HCT116 (cell line): ENCODE measurements around the gene GOLGA8K.
"Not testable (repeated sequence)": the region's sequence is repeated elsewhere in the genome, so short reads cannot be mapped to it uniquely, and the experiment has no call there.

Source experiments
- ATF3 ChIP-seq: IDR thresholded peaks from 2 replicates; pipeline ENCODE4 v1.6.1; 2012
- CTCF ChIP-seq, 3 experiments: fragments of 200-600 bp in 1 of 3; sonication (generic) in 1 of 3; IDR thresholded peaks in 2 of 3; conservative IDR thresholded peaks in 1 of 3; 2 replicates each; pipeline ENCODE4 v1.5.1; 2012 to 2017; ENCODE audit warnings: low read depth in 2 of 3, low read length in 2 of 3, antibody characterized with exemption in 1 of 3, borderline replicate concordance in 1 of 3, control low read depth in 1 of 3, mild to moderate bottlenecking in 1 of 3, mixed read lengths in 1 of 3, mixed run types in 1 of 3, moderate library complexity in 1 of 3; ENCODE audit not compliant: insufficient read depth in 1 of 3
- EZH2 ChIP-seq: fragments of 200-600 bp; sonication (generic); IDR thresholded peaks from 2 replicates; pipeline ENCODE4 v1.6.1; 2017; ENCODE audit warnings: antibody characterized with exemption, mixed run types
- EZH2phosphoT487 ChIP-seq: fragments of 200-600 bp; IDR thresholded peaks from 2 replicates; pipeline ENCODE4 v1.6.1; 2018; ENCODE audit warnings: antibody characterized with exemption, borderline replicate concordance
- POLR2A ChIP-seq: IDR thresholded peaks from 2 replicates; pipeline ENCODE4 v1.7.0; 2011; ENCODE audit warnings: borderline replicate concordance; ENCODE audit not compliant: insufficient read depth, insufficient read length; ENCODE audit errors: extremely low read depth
- POLR2AphosphoS5 ChIP-seq: IDR thresholded peaks from 2 replicates; pipeline ENCODE4 v1.6.1; 2011; ENCODE audit warnings: mild to moderate bottlenecking, low read depth, low read length, moderate library complexity
- RAD21 ChIP-seq: IDR thresholded peaks from 2 replicates; pipeline ENCODE4 v1.6.1; 2012; ENCODE audit warnings: low read depth, mild to moderate bottlenecking
- REST ChIP-seq: IDR thresholded peaks from 2 replicates; pipeline ENCODE4 v1.6.1; 2012; ENCODE audit warnings: low read depth
- SIN3A ChIP-seq: IDR thresholded peaks from 2 replicates; pipeline ENCODE4 v1.6.1; 2012; ENCODE audit warnings: low read depth
- SP1 ChIP-seq: IDR thresholded peaks from 2 replicates; pipeline ENCODE4 v1.6.1; 2012; ENCODE audit warnings: low read depth
- SRF ChIP-seq: IDR thresholded peaks from 2 replicates; pipeline ENCODE4 v1.6.1; 2012; ENCODE audit warnings: low read depth
- YY1 ChIP-seq: IDR thresholded peaks from 2 replicates; pipeline ENCODE4 v1.6.1; 2011; ENCODE audit warnings: low read length, low read depth, moderate library complexity, mild to moderate bottlenecking; ENCODE audit not compliant: insufficient replicate concordance; ENCODE audit errors: extremely low read depth
- ZFX ChIP-seq: fragments of 450-650 bp; IDR thresholded peaks from 2 replicates; pipeline ENCODE4 v1.6.1; 2017

- TF ChIP-seq SIN3A; CTCF (IDR thresholded peaks at IDR 0.05 in 2 of 3, conservative IDR thresholded peaks at IDR 0.05 in 1 of 3; ENCODE audit: borderline replicate concordance in 1 of 3, insufficient read depth in 1 of 3, low read depth in 2 of 3, low read length in 2 of 3); POLR2A; ZFX; EZH2; REST; SRF; RAD21; ATF3; YY1; SP1; POLR2AphosphoS5; EZH2phosphoT487: not testable (repeated sequence)
Observed at GRCh38 chr15:32364944-32365343, 38.1 kb downstream of the GOLGA8K start.
